H1 (cell line): Measurements from ENCODE around the gene WDR27. TPM values are rescaled to one million over a fixed set of nuclear protein-coding genes. Genes with fewer than 3 reads are reported as not detected.

ENCODE experiments used
- CTCF ChIA-PET: fragments of 300-600 bp; sonication (Branson Sonifier 250); formaldehyde crosslinking; loops from one replicate; lab custom pipeline; 2021; ENCODE audit not compliant: partially characterized antibody; lab: Charles Lee
- POLR2A ChIA-PET: fragments of 300-600 bp; sonication (Branson Sonifier 250); formaldehyde crosslinking; loops from one replicate; lab custom pipeline; 2021; ENCODE audit warnings: inconsistent platforms; ENCODE audit not compliant: partially characterized antibody; lab: Charles Lee
- DNase-seq, 2 experiments: peaks; one replicate each; pipeline versions ENCODE4 v3.0.0 to v3.0.0-alpha.2; 2010 to 2022; ENCODE audit warnings: low spot score in 2 of 2, low read depth in 1 of 2, mixed read lengths in 1 of 2
- FAIRE-seq: peaks from 2 replicates; lab custom pipeline; 2011; peaks lifted over from hg19 to GRCh38; lab: Jason Lieb, UNC
- H2AFZ ChIP-seq: 2 replicates; pipeline ENCODE4 v1.8.1; 2012; ENCODE audit warnings: low read length, inconsistent platforms
- H2AK5ac ChIP-seq: 2 replicates; pipeline ENCODE4 v1.6.1; 2013; ENCODE audit warnings: low read depth, low read length
- H2BK120ac ChIP-seq: replicated peaks from 2 replicates; pipeline ENCODE3; 2013; ENCODE audit warnings: low read depth, low read length, inconsistent platforms
- H2BK12ac ChIP-seq: 2 replicates; pipeline ENCODE4 v1.6.1; 2013; ENCODE audit warnings: low read depth, low read length
- H2BK15ac ChIP-seq: 2 replicates; pipeline ENCODE4 v1.6.1; 2013; ENCODE audit warnings: low read length
- H2BK20ac ChIP-seq: 2 replicates; pipeline ENCODE4 v1.6.1; 2013; ENCODE audit warnings: low read length
- H2BK5ac ChIP-seq: 2 replicates; pipeline ENCODE4 v1.6.1; 2013; ENCODE audit warnings: low read depth, low read length
- H3K14ac ChIP-seq: 2 replicates; pipeline ENCODE4 v1.6.1; 2013; ENCODE audit warnings: inconsistent platforms; ENCODE audit not compliant: insufficient read length
- H3K18ac ChIP-seq: 2 replicates; pipeline ENCODE4 v1.6.1; 2013; ENCODE audit warnings: low read length; ENCODE audit errors: extremely low read depth
- H3K23ac ChIP-seq: 2 replicates; pipeline ENCODE4 v1.6.1; 2013; ENCODE audit warnings: inconsistent platforms; ENCODE audit not compliant: insufficient read length
- H3K23me2 ChIP-seq: 2 replicates; pipeline ENCODE4 v1.6.1; 2013; ENCODE audit warnings: low read depth, low read length
- H3K27ac ChIP-seq: 2 replicates; pipeline ENCODE4 v1.6.1; 2011; ENCODE audit warnings: low read depth, low read length, inconsistent platforms
- H3K27me3 ChIP-seq, 4 experiments: replicated peaks in 1 of 4; 1 replicate in 1 of 4; 2 replicates in 3 of 4; pipeline versions ENCODE4 v1.6.1 to v1.8.1; 2011 to 2013; ENCODE audit warnings: low read length in 3 of 4, mild to moderate bottlenecking in 3 of 4, inconsistent platforms in 2 of 4, mixed read lengths in 2 of 4, moderate library complexity in 1 of 4; ENCODE audit not compliant: control insufficient read depth in 3 of 4, insufficient read depth in 3 of 4; ENCODE audit errors: extremely low read depth in 1 of 4
- H3K36me3 ChIP-seq, 4 experiments: 2 replicates each; pipeline versions ENCODE4 v1.6.1 to v1.8.1; 2011 to 2013; ENCODE audit warnings: mild to moderate bottlenecking in 4 of 4, low read length in 3 of 4, moderate library complexity in 2 of 4, control low read depth in 1 of 4, inconsistent platforms in 1 of 4; ENCODE audit not compliant: insufficient read depth in 4 of 4, control insufficient read depth in 2 of 4
- H3K4ac ChIP-seq: replicated peaks from 2 replicates; pipeline ENCODE3; 2013; ENCODE audit warnings: low read length, low read depth, mixed read lengths, inconsistent platforms; ENCODE audit not compliant: insufficient read length
- H3K4me1 ChIP-seq, 4 experiments: replicated peaks in 1 of 4; 1 replicate in 1 of 4; 2 replicates in 3 of 4; pipeline versions ENCODE4 v1.6.1 to v1.8.1; 2011 to 2013; ENCODE audit warnings: low read length in 3 of 4, inconsistent platforms in 2 of 4, mixed read lengths in 1 of 4; ENCODE audit not compliant: insufficient read depth in 4 of 4, control insufficient read depth in 3 of 4
- H3K4me2 ChIP-seq, 2 experiments: 2 replicates each; pipeline versions ENCODE4 v1.6.1 to v1.8.1; 2011 to 2013; ENCODE audit warnings: low read depth in 2 of 2, low read length in 2 of 2, control low read depth in 1 of 2, inconsistent platforms in 1 of 2, mild to moderate bottlenecking in 1 of 2; ENCODE audit not compliant: insufficient read depth in 1 of 2
- H3K4me3 ChIP-seq, 4 experiments: fragments of 200-600, 300-600 bp in 1 of 4; sonication (generic), shearing (Covaris generic), sonication (Bioruptor Twin) in 1 of 4; 2 replicates each; pipeline versions ENCODE4 v1.5.1 to v1.8.1; 2011 to 2016; ENCODE audit warnings: low read length in 4 of 4, low read depth in 3 of 4, control low read depth in 2 of 4, inconsistent platforms in 2 of 4, mild to moderate bottlenecking in 2 of 4, mixed read lengths in 1 of 4, moderate library complexity in 1 of 4; ENCODE audit not compliant: insufficient read depth in 2 of 4; ENCODE audit errors: extremely low read depth in 1 of 4
- H3K56ac ChIP-seq: replicated peaks from 2 replicates; pipeline ENCODE3; 2013; ENCODE audit warnings: low read depth, mild to moderate bottlenecking, mixed read lengths, low read length, inconsistent platforms; ENCODE audit not compliant: insufficient read length
- H3K79me1 ChIP-seq: 2 replicates; pipeline ENCODE4 v1.6.1; 2013; ENCODE audit warnings: low read depth, low read length, control low read depth
- H3K79me2 ChIP-seq, 2 experiments: 2 replicates each; pipeline versions ENCODE4 v1.6.1 to v1.8.1; 2012 to 2013; ENCODE audit warnings: low read length in 2 of 2, mild to moderate bottlenecking in 2 of 2, inconsistent platforms in 1 of 2; ENCODE audit not compliant: insufficient read depth in 2 of 2, control insufficient read depth in 1 of 2
- H3K9ac ChIP-seq, 4 experiments: replicated peaks in 1 of 4; 1 replicate in 1 of 4; 2 replicates in 3 of 4; pipeline versions ENCODE4 v1.6.1 to v1.8.1; 2011 to 2013; ENCODE audit warnings: low read depth in 3 of 4, low read length in 3 of 4, control low read depth in 2 of 4, mild to moderate bottlenecking in 2 of 4, moderate library complexity in 2 of 4, inconsistent platforms in 1 of 4; ENCODE audit errors: extremely low read depth in 1 of 4
- H3K9me3 ChIP-seq, 2 experiments: 2 replicates each; pipeline versions ENCODE4 v1.6.1 to v1.8.1; 2012 to 2013; ENCODE audit warnings: mild to moderate bottlenecking in 2 of 2, moderate library complexity in 2 of 2, control low read depth in 1 of 2, inconsistent platforms in 1 of 2, low read depth in 1 of 2, low read length in 1 of 2, mixed read lengths in 1 of 2; ENCODE audit not compliant: insufficient read depth in 2 of 2
- H4K20me1 ChIP-seq, 2 experiments: replicated peaks in 1 of 2; 2 replicates each; pipeline versions ENCODE3 to v1.8.1; 2011 to 2013; ENCODE audit warnings: inconsistent platforms in 2 of 2, low read length in 2 of 2, mild to moderate bottlenecking in 1 of 2; ENCODE audit not compliant: insufficient read depth in 2 of 2, control insufficient read depth in 1 of 2
- H4K5ac ChIP-seq: 2 replicates; pipeline ENCODE4 v1.6.1; 2013; ENCODE audit warnings: low read length, low read depth, mixed read lengths, inconsistent platforms; ENCODE audit not compliant: insufficient read length
- H4K8ac ChIP-seq: 2 replicates; pipeline ENCODE4 v1.8.0; 2013; ENCODE audit warnings: mild to moderate bottlenecking, moderate library complexity, low read length, inconsistent platforms; ENCODE audit not compliant: insufficient read depth; ENCODE audit errors: extremely low read depth
- H4K91ac ChIP-seq: replicated peaks from 2 replicates; pipeline ENCODE3; 2013; ENCODE audit warnings: low read length, mixed read lengths, inconsistent platforms; ENCODE audit not compliant: insufficient read length
- ASH2L ChIP-seq: fragments of 200-600, 300-600 bp; sonication (generic); IDR thresholded peaks from one replicate; pipeline ENCODE4 v1.7.1; 2017; ENCODE audit warnings: low read length
- CBX5 ChIP-seq: fragments of 300-800, 300-1000 bp; sonication (generic); IDR thresholded peaks from 2 replicates; pipeline ENCODE4 v1.7.1; 2016; ENCODE audit warnings: antibody characterized with exemption, low read length, low read depth
- CTBP2 ChIP-seq: IDR thresholded peaks from 2 replicates; pipeline ENCODE4 v1.7.0; 2011; ENCODE audit warnings: borderline replicate concordance, mild to moderate bottlenecking, moderate library complexity, mixed read lengths, low read length; ENCODE audit not compliant: insufficient read depth, insufficient read length
- GABPA ChIP-seq: IDR thresholded peaks from 2 replicates; pipeline ENCODE4 v1.6.1; 2011; ENCODE audit warnings: mild to moderate bottlenecking, low read length, moderate library complexity, borderline replicate concordance; ENCODE audit not compliant: insufficient read depth
- MAFK ChIP-seq: IDR thresholded peaks from 2 replicates; pipeline ENCODE4 v1.6.1; 2012; ENCODE audit warnings: low read depth, mild to moderate bottlenecking, improper control_type of control experiment, low read length
- RAD21 ChIP-seq, 2 experiments: IDR thresholded peaks in 1 of 2; conservative IDR thresholded peaks in 1 of 2; 2 replicates each; pipeline ENCODE4 v1.6.1; 2011; ENCODE audit warnings: low read depth in 2 of 2, low read length in 2 of 2, improper control_type of control experiment in 1 of 2, inconsistent platforms in 1 of 2, mild to moderate bottlenecking in 1 of 2, moderate library complexity in 1 of 2
- RNF2 ChIP-seq: fragments of 200-900, 300-1000 bp; sonication (generic); IDR thresholded peaks from 2 replicates; pipeline ENCODE4 v1.7.1; 2016; ENCODE audit warnings: borderline replicate concordance, low read depth, mild to moderate bottlenecking, antibody characterized with exemption, low read length; ENCODE audit not compliant: poor library complexity, severe bottlenecking; ENCODE audit errors: missing control alignments
- SP1 ChIP-seq: IDR thresholded peaks from 2 replicates; pipeline ENCODE4 v1.6.1; 2011; ENCODE audit warnings: low read depth, low read length
- SP2 ChIP-seq: IDR thresholded peaks from 2 replicates; pipeline ENCODE4 v1.6.1; 2012; ENCODE audit warnings: mild to moderate bottlenecking, low read length, inconsistent platforms
- SRF ChIP-seq: IDR thresholded peaks from 2 replicates; pipeline ENCODE4 v1.6.1; 2011; ENCODE audit warnings: mild to moderate bottlenecking, low read depth, low read length, moderate library complexity
- TAF1 ChIP-seq: IDR thresholded peaks from 2 replicates; pipeline ENCODE4 v1.6.1; 2011; ENCODE audit warnings: mild to moderate bottlenecking, low read depth, low read length
- TBP ChIP-seq: IDR thresholded peaks from 2 replicates; pipeline ENCODE4 v1.6.1; 2011; ENCODE audit warnings: low read depth, low read length, improper control_type of control experiment
- TCF12 ChIP-seq: IDR thresholded peaks from 2 replicates; pipeline ENCODE4 v1.6.1; 2011; ENCODE audit warnings: low read depth, mild to moderate bottlenecking, low read length
- YY1 ChIP-seq: IDR thresholded peaks from 2 replicates; pipeline ENCODE4 v1.6.1; 2011; ENCODE audit warnings: low read depth, mild to moderate bottlenecking, low read length
- ZNF274 ChIP-seq: IDR thresholded peaks from 2 replicates; pipeline ENCODE4 v1.7.0; 2012; ENCODE audit warnings: low read length, borderline replicate concordance; ENCODE audit errors: extremely low read depth
- WGBS, 2 experiments: shearing (Covaris generic) in 1 of 2; methylation state at CpG; one replicate each; pipeline versions ENCODE4 v1.1.6 to v1.1.7; 2013 to 2015; ENCODE audit warnings: low lambda C conversion rate in 2 of 2, mixed read lengths in 2 of 2, inconsistent platforms in 1 of 2, low coverage in 1 of 2, missing lambda C conversion rate in 1 of 2; ENCODE audit not compliant: insufficient replicate concordance in 2 of 2, insufficient coverage in 1 of 2, insufficient read length in 1 of 2; ENCODE audit errors: extremely low coverage in 1 of 2, missing lambda C conversion rate in 1 of 2; 5-methylcytosine and 5-hydroxymethylcytosine counted together
- polyA plus RNA-seq, 7 experiments: library from polyadenylated mRNA; depleted of rRNA in 3 of 7; stranded (reverse) in 5 of 7; unstranded in 2 of 7; fragments of >200 nt in 5 of 7; fragments of 200-250 nt in 2 of 7; gene quantifications; 1 replicate in 5 of 7; 2 replicates in 1 of 7; 4 replicates in 1 of 7; pipeline versions ENCODE4 v1.2.1 to v1.2.3, GENCODE V29; 2011 to 2013; ENCODE audit warnings: missing spikeins in 2 of 7, mixed read lengths in 2 of 7
- total RNA-seq: library from RNA; stranded (reverse); fragmentation: NEBNext Ultra II Directional; extraction: Animal tissue kit (Norgen Biotek cat#: 25700); gene quantifications from 2 replicates; pipeline ENCODE4 v1.2.1, GENCODE V29; 2021

The WDR27 gene
- total and polyA plus RNA-seq, 2 of the 8 experiments (the other 6 are each of a cell fraction or from before 2014, with no cell fraction given): 53.6 to 68.6 TPM

GRCh38 chr6:169604076-169604475 lies 97.8 kb downstream of the WDR27 start:
- Histone ChIP-seq H3K56ac (no peak overlapping the region), H3K23me2 (no peaks in the 10 kb centered on the region), H2AFZ (no peak overlapping the region), H3K4me1 (no peaks in the 10 kb centered on the region), H3K4me2 (no peak overlapping the region), H3K79me1 (no peaks in the 10 kb centered on the region), H3K79me2 (no peaks in the 10 kb centered on the region), H4K5ac (no peak overlapping the region), H3K9ac (no peak overlapping the region), H3K4ac (no peak overlapping the region), H2AK5ac (no peak overlapping the region), H4K8ac (no peak overlapping the region), H3K27ac (no peak overlapping the region), H4K20me1 (no peaks in the 10 kb centered on the region), H2BK15ac (no peak overlapping the region), H2BK5ac (no peak overlapping the region), H3K27me3 (no peaks in the 10 kb centered on the region), H2BK20ac (no peak overlapping the region), H4K91ac (no peak overlapping the region), H2BK12ac (no peak overlapping the region), H3K9me3 (no peaks in the 10 kb centered on the region), H3K36me3 (peaks cover 0 to 8% (median 2%) of the 10 kb centered on the region in 4 experiments; a peak in 4 of 8 replicates), H3K18ac (no peak overlapping the region), H3K14ac (no peak overlapping the region), H3K4me3 (no peak overlapping the region), H3K23ac (no peak overlapping the region), H2BK120ac (no peak overlapping the region)
- DNase-seq (no peak), FAIRE-seq (no peak)
- ChIA-PET POLR2A (no interaction called here), CTCF (no interaction called here)
- WGBS, 2 experiments: 100% methylated on average over 1 of the region's 1 CpG; no CpG with 5 or more reads in 1 of the 2 experiments
- TF ChIP-seq RAD21 (IDR thresholded peaks at IDR 0.05 in 1 of 2, conservative IDR thresholded peaks at IDR 0.05 in 1 of 2; ENCODE audit: low read depth in 2 of 2, low read length in 2 of 2) (no peak), TCF12 (no peak), TAF1 (no peak), MAFK (no peak), ZNF274 (no peak), GABPA (no peak), CBX5 (no peak), ASH2L (no peak), TBP (no peak), YY1 (no peak), SP1 (no peak), RNF2 (no peak), SRF (no peak), CTBP2 (no peak), SP2 (no peak)
